ENCODE results near the gene EIF3A.

The EIF3A gene

DNA sequence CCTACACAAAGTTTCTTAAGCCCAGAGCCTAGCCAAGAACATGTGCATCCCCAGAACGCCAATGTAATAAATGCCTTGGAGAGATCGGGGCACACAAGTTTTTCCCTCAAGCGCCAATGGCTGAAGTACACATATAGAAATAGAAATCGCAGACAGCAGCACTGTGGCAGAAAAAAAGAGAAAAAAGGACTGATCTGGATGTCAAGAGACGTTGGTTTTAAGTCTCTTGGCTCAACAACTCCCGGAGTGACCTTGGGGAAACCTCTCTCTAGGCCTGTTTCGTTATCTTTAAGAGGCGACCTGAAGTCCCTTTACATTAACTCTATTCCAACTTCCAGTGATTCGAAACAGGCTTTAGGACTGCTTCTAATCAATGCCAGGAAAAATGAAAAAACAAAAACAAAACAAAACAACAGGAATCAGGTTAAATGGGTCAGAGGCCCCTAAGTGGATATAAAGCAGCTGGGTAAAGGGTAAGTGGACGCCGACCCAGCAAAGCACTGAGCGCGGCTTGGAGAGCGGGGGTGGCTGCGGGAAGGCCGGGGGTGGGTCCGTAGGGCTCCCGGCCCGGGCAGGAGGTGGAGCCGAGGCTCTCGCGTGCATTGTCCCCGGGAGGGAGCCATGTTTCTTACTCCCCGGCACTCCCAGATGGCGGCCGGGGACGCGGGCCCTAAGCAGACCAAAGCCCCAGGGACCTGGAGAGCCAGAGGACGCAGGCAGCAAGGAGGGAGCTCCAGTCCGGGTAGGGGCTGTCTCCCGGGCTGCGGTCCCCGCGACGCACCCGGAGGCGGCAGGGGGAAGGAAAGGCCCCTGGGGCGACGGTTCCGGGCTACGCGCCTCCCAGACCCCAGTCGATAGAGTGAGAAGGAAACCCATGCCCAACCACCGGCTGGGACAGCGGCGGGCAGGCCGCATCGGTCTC is 757 bp downstream of the EIF3A start:
- Mint-ChIP-seq H3K9me3 (ENCODE audit: low read depth) (no peaks in the 10 kb centered on the region), H3K4me3 (peak overlapping the region; percentile 95), H3K36me3 (peaks cover 6% of the 10 kb centered on the region), H3K27me3 (no peaks in the 10 kb centered on the region), H3K4me1 (ENCODE audit: low read depth) (peaks cover 38% of the 10 kb centered on the region), H3K27ac (peak overlapping the region; percentile 93)

DNA sequence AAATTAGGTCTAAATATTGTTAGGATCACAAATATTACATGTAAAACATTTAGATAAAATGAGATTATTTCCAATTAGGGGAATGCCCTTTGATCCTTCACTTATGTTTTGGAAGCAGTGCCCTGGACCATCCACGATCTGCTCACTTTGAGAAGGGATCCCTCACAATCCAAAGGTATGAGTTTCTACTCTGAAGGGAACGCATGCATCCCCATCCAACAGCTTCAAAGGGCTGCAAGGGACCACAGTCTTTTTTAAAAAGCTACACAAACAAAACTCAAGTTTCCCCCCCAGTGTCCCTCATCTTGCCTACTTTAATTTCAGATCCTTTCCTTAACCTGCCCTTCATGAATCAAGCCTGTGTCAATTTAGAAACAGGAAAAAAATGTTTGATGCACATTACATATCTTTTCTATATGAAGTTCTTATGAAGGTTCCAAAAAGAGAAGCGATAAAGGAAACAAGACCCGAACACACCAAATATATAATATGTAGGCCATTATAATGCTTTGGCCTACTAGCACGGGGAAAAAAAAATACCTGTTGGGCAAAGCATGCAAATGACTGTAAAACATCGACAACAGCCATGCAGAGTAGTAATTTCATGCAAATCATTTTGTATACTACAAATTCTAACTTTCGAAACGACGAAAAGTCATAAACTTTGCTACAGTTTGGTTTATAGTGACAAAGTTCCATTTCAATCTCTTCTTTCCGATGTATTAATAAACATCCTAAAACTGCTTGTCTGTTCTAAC is 2.0 kb downstream of the EIF3A start:
- H3K4me1 Mint-ChIP-seq (ENCODE audit: low read depth) = peaks cover 44% of the 10 kb centered on the region
- peaks cover 6% of the 10 kb centered on the region for H3K36me3 Mint-ChIP-seq
- peak overlapping the region; percentile 95 for H3K4me3 Mint-ChIP-seq
- no peaks in the 10 kb centered on the region for H3K9me3 Mint-ChIP-seq (ENCODE audit: low read depth)
- peak overlapping the region; percentile 93 for H3K27ac Mint-ChIP-seq
- H3K27me3 Mint-ChIP-seq = no peaks in the 10 kb centered on the region

DNA sequence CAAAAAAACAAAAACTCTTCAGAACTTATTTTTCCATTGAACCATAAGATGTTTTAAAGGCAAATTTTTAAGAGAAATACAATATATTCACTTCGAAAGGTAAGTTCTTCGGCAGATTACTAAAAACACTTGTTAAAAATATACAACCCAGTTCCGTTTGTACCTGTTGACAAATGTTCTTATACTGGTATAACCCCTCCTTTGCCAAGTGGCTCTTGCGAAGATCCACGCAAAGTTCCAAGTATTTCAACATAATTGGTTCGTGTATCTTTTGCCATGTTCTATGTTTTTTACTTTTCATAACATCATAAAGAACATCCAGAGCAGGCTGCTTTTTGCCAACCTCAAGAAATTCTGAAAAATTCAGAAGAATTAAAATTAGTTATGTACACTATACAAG is 7.0 kb downstream of the EIF3A start:
- Mint-ChIP-seq H3K4me1 (ENCODE audit: low read depth) (peaks cover 44% of the 10 kb centered on the region), H3K27ac (peak overlapping the region; percentile 58), H3K27me3 (no peaks in the 10 kb centered on the region), H3K4me3 (peak overlapping the region; percentile 31), H3K9me3 (ENCODE audit: low read depth) (no peaks in the 10 kb centered on the region), H3K36me3 (peaks cover 9% of the 10 kb centered on the region)

DNA sequence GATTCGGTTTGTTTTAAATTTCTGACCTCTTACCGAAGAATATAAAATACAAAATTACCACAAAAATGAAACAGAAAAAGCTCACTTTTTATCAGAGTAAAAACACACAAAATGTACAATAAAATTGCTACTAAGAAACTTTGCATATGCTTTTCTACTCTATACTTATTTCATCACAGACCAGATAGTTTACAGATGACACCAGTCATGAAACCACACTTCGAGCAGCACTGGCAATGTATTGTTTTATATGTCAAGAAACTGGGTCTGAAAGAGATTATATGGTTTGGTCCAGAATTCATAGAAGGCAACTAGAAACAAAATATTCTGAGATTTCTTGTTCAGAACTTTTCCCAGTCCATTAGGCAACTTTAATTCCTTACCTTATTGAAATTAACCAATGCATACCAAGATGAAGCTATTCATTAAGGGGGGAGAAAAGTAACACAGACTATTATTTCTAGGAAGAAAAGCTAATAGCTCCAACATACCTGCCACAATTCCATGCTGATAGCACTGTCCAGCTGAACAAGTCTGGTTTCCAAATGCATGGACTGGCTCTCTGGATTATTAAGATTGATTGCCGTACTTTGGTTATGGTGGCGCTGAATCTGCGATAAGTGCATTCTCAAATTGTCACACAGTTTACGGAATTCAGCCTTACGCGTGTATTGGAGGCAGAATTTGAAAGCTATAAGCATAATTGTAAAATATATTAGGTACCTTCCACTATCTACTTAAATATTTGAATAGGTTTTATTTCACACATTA is 10.0 kb downstream of the EIF3A start:
- H3K36me3 Mint-ChIP-seq = peaks cover 9% of the 10 kb centered on the region
- H3K27ac Mint-ChIP-seq = peak overlapping the region; percentile 34
- no peaks in the 10 kb centered on the region for H3K27me3 Mint-ChIP-seq

DNA sequence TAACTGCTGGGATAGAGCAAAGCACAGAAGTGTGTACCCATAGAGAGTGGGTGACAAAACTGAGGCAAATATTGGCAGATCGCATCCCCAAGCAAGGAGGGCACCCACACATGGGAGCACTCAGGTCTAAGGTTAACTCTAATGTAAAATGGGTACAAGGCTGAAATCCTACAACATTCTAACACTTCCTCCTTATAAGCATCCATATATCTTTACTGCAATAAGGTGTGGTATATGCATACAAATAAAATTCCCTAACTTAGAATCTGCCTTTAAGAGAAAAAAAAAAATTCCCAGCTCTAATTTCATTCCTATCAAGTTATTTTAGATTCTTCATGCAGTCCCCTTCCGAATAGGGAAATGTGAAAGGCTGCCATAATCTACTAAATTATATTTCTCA is 18.7 kb downstream of the EIF3A start:
- Mint-ChIP-seq H3K27ac (no peak overlapping the region), H3K36me3 (peaks cover 21% of the 10 kb centered on the region), H3K4me1 (ENCODE audit: low read depth) (peaks cover 21% of the 10 kb centered on the region), H3K9me3 (ENCODE audit: low read depth) (no peaks in the 10 kb centered on the region), H3K4me3 (no peak overlapping the region), H3K27me3 (no peaks in the 10 kb centered on the region)

More for the DNA sequence above, 10.0 kb downstream of the EIF3A start:
- no peak overlapping the region for H3K4me3 Mint-ChIP-seq
- H3K4me1 Mint-ChIP-seq (ENCODE audit: low read depth) = peaks cover 30% of the 10 kb centered on the region
- H3K9me3 Mint-ChIP-seq (ENCODE audit: low read depth) = no peaks in the 10 kb centered on the region

DNA sequence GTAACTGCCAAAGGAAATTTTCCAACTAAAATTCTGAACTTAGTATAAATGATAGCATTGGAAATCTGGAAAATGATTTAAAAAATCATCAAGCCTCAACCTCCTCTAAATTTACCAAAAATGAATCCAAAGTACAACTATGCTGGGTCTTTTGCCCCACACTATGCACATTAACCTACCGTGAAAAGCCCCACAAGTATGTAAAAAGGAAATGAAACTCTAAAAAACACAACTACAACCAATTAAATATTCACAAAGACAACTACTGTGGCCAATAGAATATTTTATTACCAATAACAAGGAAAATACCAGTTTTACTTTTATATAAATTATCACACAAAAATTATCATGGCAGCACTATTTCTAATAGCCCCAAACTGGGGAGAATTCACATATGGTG is 19.3 kb downstream of the EIF3A start:
- peaks cover 24% of the 10 kb centered on the region for H3K36me3 Mint-ChIP-seq
- H3K4me3 Mint-ChIP-seq = no peak overlapping the region
- peaks cover 21% of the 10 kb centered on the region for H3K4me1 Mint-ChIP-seq (ENCODE audit: low read depth)
- H3K27me3 Mint-ChIP-seq = no peaks in the 10 kb centered on the region
- no peaks in the 10 kb centered on the region for H3K9me3 Mint-ChIP-seq (ENCODE audit: low read depth)
- no peak overlapping the region for H3K27ac Mint-ChIP-seq

DNA sequence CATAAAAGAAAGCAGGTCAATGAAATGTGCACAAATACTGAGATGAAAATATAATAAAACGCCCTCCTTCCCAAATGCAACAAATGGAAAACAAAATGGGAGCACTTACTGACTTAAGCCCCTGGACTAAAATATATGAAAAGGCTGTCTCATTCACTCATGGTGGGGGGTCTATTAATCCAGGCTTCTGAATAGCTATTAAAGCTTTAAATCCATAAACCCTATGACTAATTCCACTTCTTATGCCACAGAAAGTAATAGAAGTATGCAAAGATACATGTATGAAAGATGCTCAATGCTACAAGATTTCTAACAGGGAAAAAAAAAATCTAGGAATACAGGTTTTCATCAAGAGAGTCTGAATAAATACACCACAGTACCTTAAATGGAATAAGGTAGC is 20.5 kb downstream of the EIF3A start:
- Mint-ChIP-seq H3K27me3 (no peaks in the 10 kb centered on the region), H3K4me3 (no peak overlapping the region), H3K9me3 (ENCODE audit: low read depth) (no peaks in the 10 kb centered on the region), H3K27ac (no peak overlapping the region), H3K36me3 (peaks cover 22% of the 10 kb centered on the region), H3K4me1 (ENCODE audit: low read depth) (peaks cover 21% of the 10 kb centered on the region)

DNA sequence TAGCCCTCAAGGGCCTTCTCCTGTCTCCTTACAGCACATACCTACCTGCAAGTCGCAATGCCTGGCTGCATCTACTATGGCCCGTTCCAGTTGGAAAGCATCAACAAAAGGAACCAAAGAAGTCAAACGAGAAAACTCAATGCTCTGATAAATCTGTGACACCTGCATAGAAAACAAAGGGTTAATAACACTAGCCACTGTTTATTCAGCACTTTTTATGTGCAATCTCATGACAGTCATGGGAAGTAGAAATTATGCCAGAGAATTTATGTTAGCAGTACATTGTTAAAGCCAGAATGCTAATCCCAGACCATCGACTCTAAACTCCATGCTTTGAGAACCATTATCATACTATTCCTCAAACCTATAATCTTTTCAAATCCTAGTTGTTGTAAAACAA is 21.1 kb downstream of the EIF3A start:
- no peak overlapping the region for H3K4me3 Mint-ChIP-seq
- H3K4me1 Mint-ChIP-seq (ENCODE audit: low read depth) = peaks cover 21% of the 10 kb centered on the region
- H3K27me3 Mint-ChIP-seq = no peaks in the 10 kb centered on the region
- no peak overlapping the region for H3K27ac Mint-ChIP-seq
- H3K9me3 Mint-ChIP-seq (ENCODE audit: low read depth) = no peaks in the 10 kb centered on the region
- peaks cover 21% of the 10 kb centered on the region for H3K36me3 Mint-ChIP-seq

DNA sequence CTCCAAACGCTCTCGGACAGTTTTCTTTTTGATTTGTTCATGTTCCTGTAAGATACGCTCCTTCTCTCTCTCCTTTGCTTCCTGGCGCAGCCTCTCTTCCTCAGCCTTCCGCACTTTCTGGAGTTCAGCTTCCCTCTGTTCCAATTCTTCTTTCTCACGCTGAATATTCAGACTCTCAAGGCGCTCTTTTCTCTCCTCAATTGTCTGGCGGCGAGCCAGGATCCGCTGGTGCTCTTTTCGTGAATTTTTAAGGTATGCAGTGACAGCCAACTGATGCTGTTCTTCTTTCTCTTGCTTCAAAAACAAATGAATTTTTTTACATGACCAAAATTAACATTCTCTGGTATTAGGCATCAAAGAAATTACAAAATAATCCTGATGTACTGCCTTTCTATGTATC is 22.6 kb downstream of the EIF3A start:
- H3K36me3 Mint-ChIP-seq = peaks cover 21% of the 10 kb centered on the region
- H3K4me1 Mint-ChIP-seq (ENCODE audit: low read depth) = peaks cover 14% of the 10 kb centered on the region
- no peak overlapping the region for H3K27ac Mint-ChIP-seq
- H3K27me3 Mint-ChIP-seq = no peaks in the 10 kb centered on the region
- no peak overlapping the region for H3K4me3 Mint-ChIP-seq
- H3K9me3 Mint-ChIP-seq (ENCODE audit: low read depth) = no peaks in the 10 kb centered on the region

DNA sequence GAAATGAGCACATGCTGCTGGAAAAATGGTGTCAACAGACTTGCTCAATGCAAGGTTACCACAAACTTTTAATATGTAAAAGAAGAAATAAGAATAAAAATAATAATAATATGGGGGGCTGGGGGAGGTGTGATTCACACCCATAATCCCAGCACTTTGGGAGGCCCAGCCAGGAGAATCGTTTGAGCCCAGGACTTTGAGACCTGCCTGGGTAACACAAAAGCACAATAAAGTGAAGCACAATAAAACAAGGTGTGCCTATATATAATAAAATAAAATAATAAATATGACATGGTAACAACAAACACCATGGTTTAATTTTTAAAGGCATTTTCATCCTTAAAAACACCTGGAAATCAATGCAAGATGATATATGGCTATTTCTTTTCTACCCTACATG is 25.1 kb downstream of the EIF3A start:
- H3K9me3 Mint-ChIP-seq (ENCODE audit: low read depth) = no peaks in the 10 kb centered on the region
- peaks cover 26% of the 10 kb centered on the region for H3K36me3 Mint-ChIP-seq
- H3K4me3 Mint-ChIP-seq = no peak overlapping the region
- H3K27me3 Mint-ChIP-seq = no peaks in the 10 kb centered on the region
- H3K27ac Mint-ChIP-seq = no peak overlapping the region
- H3K4me1 Mint-ChIP-seq (ENCODE audit: low read depth) = peaks cover 10% of the 10 kb centered on the region

DNA sequence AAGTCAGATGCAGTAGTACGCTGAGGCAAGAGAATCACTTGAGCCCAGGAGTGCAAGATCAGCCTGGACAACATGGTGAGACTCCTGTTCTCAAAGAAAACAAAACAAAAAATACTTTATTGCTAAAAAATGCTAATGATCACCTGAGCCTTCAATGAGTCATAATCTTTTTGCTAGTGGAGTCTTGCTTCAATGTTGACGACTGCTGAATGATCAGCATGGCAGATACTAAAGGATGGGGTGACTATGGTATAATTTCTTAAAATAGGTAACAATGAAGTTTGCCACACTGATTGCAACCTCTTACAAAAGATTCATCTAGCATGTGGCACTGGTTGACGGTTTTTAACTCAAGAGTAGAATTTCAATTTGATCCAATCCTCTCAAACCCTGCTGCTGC is 28.8 kb downstream of the EIF3A start:
- Mint-ChIP-seq H3K27me3 (no peaks in the 10 kb centered on the region), H3K27ac (no peak overlapping the region), H3K36me3 (peaks cover 16% of the 10 kb centered on the region), H3K9me3 (ENCODE audit: low read depth) (no peaks in the 10 kb centered on the region), H3K4me3 (no peak overlapping the region), H3K4me1 (ENCODE audit: low read depth) (peaks cover 9% of the 10 kb centered on the region)

DNA sequence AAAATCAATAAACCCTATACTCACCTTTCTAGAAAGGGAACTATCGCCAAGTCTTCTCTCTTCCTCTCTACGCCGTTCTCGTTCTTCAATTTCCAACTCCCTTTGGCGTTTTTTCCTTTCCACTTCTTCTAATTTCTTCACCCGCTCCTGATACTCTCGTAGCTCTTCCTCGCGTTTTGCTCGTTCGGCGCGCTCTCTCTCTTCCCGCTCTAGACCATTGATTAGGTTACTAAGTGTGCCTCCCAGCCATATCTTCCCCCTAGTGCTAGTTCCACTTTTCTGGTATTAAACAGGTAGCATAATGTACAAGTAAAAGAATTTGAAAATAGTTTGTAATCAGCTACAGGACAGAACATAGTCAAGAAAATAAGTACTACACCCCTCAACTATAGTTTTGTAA is 30.8 kb downstream of the EIF3A start:
- Mint-ChIP-seq H3K36me3 (peaks cover 17% of the 10 kb centered on the region), H3K27me3 (no peaks in the 10 kb centered on the region), H3K9me3 (ENCODE audit: low read depth) (no peaks in the 10 kb centered on the region), H3K4me1 (ENCODE audit: low read depth) (peaks cover 9% of the 10 kb centered on the region), H3K4me3 (no peak overlapping the region), H3K27ac (no peak overlapping the region)

DNA sequence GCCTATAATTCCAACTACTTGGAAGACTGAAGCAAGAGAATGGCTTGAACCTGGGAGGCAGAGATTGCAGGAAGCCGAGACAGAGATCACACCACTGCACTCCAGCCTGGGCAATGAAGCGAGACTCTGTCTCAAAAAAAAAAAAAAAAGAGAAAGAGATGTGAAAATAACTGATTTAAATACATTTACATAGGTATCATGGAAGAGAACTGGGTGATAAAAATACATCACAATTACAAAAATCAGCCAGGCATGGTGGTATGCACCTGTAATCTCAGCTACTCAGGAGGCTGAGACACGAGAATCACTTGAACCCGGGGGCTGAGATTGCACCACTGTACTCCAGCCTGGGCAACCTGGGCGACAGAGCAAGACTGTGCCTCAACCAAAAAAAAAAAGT is 31.3 kb downstream of the EIF3A start:
- peaks cover 9% of the 10 kb centered on the region for H3K4me1 Mint-ChIP-seq (ENCODE audit: low read depth)
- H3K27ac Mint-ChIP-seq = no peak overlapping the region
- H3K9me3 Mint-ChIP-seq (ENCODE audit: low read depth) = no peaks in the 10 kb centered on the region
- H3K36me3 Mint-ChIP-seq = peaks cover 17% of the 10 kb centered on the region
- H3K27me3 Mint-ChIP-seq = no peaks in the 10 kb centered on the region
- no peak overlapping the region for H3K4me3 Mint-ChIP-seq

DNA sequence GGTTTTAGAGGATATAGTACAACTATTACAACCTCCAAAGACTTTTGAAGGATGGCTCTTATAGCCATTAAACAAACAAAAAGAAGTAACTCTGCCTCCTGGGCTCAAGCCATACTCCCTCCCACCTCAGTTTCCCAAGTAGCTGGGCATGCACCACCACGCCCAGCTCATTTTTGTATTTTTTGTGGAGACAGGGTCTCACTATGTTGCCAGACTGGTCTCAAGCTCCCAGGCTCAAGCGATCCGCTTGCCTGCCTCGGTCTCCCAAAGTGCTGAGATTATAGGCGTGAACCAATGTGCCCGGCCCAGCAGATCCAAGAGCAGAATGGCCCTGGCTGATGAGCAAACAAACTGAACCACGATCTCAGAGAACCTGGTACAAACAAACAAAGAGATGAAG is 35.1 kb downstream of the EIF3A start:
- H3K4me3 Mint-ChIP-seq = no peak overlapping the region
- H3K9me3 Mint-ChIP-seq (ENCODE audit: low read depth) = no peaks in the 10 kb centered on the region
- H3K27me3 Mint-ChIP-seq = no peaks in the 10 kb centered on the region
- H3K4me1 Mint-ChIP-seq (ENCODE audit: low read depth) = peaks cover 4% of the 10 kb centered on the region
- peak overlapping the region; percentile 3 for H3K27ac Mint-ChIP-seq
- peaks cover 18% of the 10 kb centered on the region for H3K36me3 Mint-ChIP-seq

DNA sequence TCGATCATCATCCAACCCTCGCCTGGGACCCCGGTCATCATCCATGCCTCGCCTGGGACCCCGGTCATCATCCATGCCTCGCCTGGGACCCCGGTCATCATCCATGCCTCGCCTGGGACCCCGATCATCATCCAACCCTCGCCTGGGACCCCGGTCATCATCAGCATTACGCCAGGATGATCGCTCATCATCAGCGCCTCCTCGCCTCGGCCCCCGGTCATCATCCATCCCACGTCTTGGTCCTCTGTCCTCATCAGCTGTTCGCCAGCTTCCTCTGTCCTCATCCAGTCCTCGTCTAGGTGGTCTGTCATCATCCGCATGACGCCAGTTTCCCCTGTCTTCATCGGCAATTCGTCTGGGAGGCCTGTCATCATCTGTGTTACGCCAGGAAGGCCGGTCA is 38.4 kb downstream of the EIF3A start:
- peaks cover 27% of the 10 kb centered on the region for H3K36me3 Mint-ChIP-seq
- no peaks in the 10 kb centered on the region for H3K27me3 Mint-ChIP-seq
- H3K4me1 Mint-ChIP-seq (ENCODE audit: low read depth) = peaks cover 7% of the 10 kb centered on the region
- H3K27ac Mint-ChIP-seq = no peak overlapping the region
- H3K4me3 Mint-ChIP-seq = no peak overlapping the region
- H3K9me3 Mint-ChIP-seq (ENCODE audit: low read depth) = no peaks in the 10 kb centered on the region

Data from activated naive CD8-positive, alpha-beta T cell (primary cell).